Measurements from ENCODE around the gene KLHDC4. TPM values are rescaled to one million over a fixed set of nuclear protein-coding genes. Genes with fewer than 3 reads are reported as not detected.

KLHDC4 gene
- total RNA-seq, 3 donors from 2014 or later (not counting 1 experiment from before 2014, with no cell fraction given) = 210 to 311 (median 210) TPM

DNA sequence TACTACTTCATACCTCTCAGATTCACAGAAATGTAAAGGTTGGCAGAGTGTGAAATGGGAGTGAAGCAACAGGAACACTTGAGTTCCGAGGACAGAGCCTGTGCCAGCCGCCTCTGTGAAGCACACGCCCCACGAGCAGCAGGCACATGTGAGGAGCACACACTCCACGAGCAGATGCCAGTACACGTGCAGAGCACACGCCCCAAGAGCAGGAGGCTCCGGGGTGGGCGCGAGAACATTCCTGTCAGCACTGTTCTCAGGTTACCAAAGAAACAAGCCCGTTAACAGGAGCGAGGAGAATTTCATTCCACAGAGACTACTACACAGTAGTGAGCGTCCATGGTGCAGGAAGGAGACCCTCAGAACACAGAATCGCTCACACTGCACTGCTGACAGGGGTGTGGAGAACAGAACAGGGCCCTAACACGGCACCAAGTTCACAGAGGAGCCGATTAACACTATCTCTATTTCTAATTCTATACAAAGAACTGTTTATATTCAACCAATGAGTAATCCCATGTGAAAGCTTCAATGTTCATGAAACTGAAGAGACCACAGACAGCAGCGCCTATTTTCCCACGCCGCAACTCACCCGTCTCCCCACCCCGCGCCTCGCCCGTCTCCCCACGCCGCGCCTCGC is 40.1 kb downstream of the KLHDC4 start:
- no peaks in the 10 kb centered on the region for H3K9me3 Mint-ChIP-seq
- Histone ChIP-seq H3K27me3 (ENCODE audit: control insufficient read depth, insufficient read depth, low read length) (no peaks in the 10 kb centered on the region), H3K4me1 (ENCODE audit: control insufficient read depth, insufficient read depth, low read length) (peaks cover 46% of the 10 kb centered on the region), H3K4me3 (ENCODE audit: low read length) (no peak overlapping the region), H3K27ac (ENCODE audit: low read length) (peak overlapping the region; percentile 97), H3K36me3 (ENCODE audit: control insufficient read depth, insufficient read depth, low read length) (peaks cover 63% of the 10 kb centered on the region), H3K9me3 (ENCODE audit: control insufficient read depth, insufficient read depth, low read length) (no peaks in the 10 kb centered on the region)
- H3K27ac Mint-ChIP-seq = peak overlapping the region; percentile 97 to 99
- H3K4me3 Mint-ChIP-seq = peak overlapping the region; percentile 77
- no peaks in the 10 kb centered on the region for H3K27me3 Mint-ChIP-seq (ENCODE audit: low read depth in 2 of 2)
- peak; percentile 24 to 25 for DNase-seq
- intact Hi-C loops (cut with micrococcal nuclease) = loop anchor here (1.0 kb wide), 1 partner anchor 12 kb away; no protein-coding TSS in a partner anchor
- H3K4me1 Mint-ChIP-seq = peaks cover 57 to 58% of the 10 kb centered on the region in 2 donors
- peaks cover 20% of the 10 kb centered on the region for H3K36me3 Mint-ChIP-seq
- WGBS (ENCODE audit: insufficient coverage) = 68% methylated on average over 20 of the region's 28 CpGs
- TF ChIP-seq, protein P1, sequence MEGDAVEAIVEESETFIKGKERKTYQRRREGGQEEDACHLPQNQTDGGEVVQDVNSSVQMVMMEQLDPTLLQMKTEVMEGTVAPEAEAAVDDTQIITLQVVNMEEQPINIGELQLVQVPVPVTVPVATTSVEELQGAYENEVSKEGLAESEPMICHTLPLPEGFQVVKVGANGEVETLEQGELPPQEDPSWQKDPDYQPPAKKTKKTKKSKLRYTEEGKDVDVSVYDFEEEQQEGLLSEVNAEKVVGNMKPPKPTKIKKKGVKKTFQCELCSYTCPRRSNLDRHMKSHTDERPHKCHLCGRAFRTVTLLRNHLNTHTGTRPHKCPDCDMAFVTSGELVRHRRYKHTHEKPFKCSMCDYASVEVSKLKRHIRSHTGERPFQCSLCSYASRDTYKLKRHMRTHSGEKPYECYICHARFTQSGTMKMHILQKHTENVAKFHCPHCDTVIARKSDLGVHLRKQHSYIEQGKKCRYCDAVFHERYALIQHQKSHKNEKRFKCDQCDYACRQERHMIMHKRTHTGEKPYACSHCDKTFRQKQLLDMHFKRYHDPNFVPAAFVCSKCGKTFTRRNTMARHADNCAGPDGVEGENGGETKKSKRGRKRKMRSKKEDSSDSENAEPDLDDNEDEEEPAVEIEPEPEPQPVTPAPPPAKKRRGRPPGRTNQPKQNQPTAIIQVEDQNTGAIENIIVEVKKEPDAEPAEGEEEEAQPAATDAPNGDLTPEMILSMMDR (IDR thresholded peaks at IDR 0.05) = no peak
- ATAC-seq = peak; percentile 10 to 30 (median 21)

DNA sequence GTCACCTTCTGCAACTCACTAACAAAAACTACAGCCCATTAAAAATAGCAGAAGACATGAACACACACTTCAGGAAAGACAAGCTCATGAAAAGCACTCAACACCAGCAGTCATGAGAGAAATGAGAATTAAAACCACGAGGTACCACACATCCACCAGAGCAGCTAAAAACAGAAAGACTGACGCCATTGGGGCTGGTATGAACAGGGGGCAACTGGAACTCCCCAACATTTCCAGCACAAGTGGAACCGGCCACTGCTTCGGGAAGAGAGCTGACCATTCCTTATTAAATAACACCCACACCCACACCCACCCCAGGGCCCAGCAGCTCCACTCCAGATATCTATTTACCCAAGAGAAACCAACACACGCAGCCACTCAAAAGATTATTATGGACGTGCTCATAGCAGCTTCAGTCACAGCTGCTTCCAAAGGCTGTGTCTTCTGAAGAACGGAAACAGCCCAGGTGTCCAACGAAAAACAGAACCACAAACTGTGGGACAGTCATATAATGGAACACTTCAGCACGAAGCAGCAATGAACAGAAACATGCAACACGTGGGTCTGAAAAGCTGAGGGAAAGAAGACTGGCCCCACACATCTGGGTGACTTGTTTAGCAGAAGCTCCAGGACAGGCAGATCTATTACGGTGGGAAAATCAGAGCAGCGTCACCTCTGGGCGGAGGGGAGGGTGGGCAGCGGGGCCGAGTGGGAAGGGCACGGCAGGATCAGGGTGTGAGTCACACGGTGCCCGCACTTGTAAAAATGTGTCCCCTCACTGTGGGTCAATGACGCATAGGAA is 41.1 kb downstream of the KLHDC4 start:
- peak; percentile 78 to 87 (median 84) for ATAC-seq
- Histone ChIP-seq H3K27me3 (ENCODE audit: control insufficient read depth, insufficient read depth, low read length) (no peaks in the 10 kb centered on the region), H3K4me1 (ENCODE audit: control insufficient read depth, insufficient read depth, low read length) (peaks cover 52% of the 10 kb centered on the region), H3K36me3 (ENCODE audit: control insufficient read depth, insufficient read depth, low read length) (peaks cover 62% of the 10 kb centered on the region), H3K9me3 (ENCODE audit: control insufficient read depth, insufficient read depth, low read length) (no peaks in the 10 kb centered on the region), H3K4me3 (ENCODE audit: low read length) (no peak overlapping the region), H3K27ac (ENCODE audit: low read length) (peak overlapping the region; percentile 97)
- intact Hi-C loops (cut with micrococcal nuclease) = loop anchor here (1.0 kb wide), 2 partner anchors 11 to 41 kb away; partner anchors contain the start of gene KLHDC4
- no peaks in the 10 kb centered on the region for H3K9me3 Mint-ChIP-seq
- peaks cover 61 to 63% of the 10 kb centered on the region in 2 donors for H3K4me1 Mint-ChIP-seq
- DNase-seq = peak; percentile 70 to 75
- peaks cover 20% of the 10 kb centered on the region for H3K36me3 Mint-ChIP-seq
- TF ChIP-seq, protein P1 (IDR thresholded peaks at IDR 0.05) = no peak
- H3K4me3 Mint-ChIP-seq = peak overlapping the region; percentile 77
- 51% methylated on average over 19 of the region's 19 CpGs for WGBS (ENCODE audit: insufficient coverage)
- no peaks in the 10 kb centered on the region for H3K27me3 Mint-ChIP-seq (ENCODE audit: low read depth in 2 of 2)
- H3K27ac Mint-ChIP-seq = peak overlapping the region; percentile 97 to 99

DNA sequence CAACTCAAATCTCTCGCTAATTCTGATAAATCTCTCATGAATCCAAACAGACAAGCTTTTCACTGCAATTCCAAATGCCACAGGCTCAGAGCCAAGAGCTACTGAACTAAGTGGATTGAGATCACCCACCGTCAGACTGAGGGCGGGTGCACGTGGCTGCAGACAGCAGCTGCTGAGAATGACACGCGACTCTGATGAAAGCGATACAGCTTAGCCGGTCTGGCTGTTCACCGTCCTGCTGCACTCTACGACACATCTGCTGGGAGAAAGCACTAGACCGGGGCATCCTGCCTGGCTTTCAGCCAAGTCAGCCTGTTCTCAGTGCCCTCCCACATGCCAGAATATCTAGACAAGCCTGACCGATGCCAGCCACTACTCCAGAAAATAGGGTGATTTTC is 42.6 kb downstream of the KLHDC4 start:
- WGBS (ENCODE audit: insufficient coverage) = 37% methylated on average over 12 of the region's 12 CpGs
- TF ChIP-seq, protein P1 (IDR thresholded peaks at IDR 0.05) = no peak
- H3K27ac ChIP-seq (ENCODE audit: low read length) = peak overlapping the region; percentile 97
- intact Hi-C loops (cut with micrococcal nuclease) = no loop called here
- H3K36me3 ChIP-seq (ENCODE audit: control insufficient read depth, insufficient read depth, low read length) = peaks cover 51% of the 10 kb centered on the region
- DNase-seq (peak; percentile 44 to 50), ATAC-seq (peak; percentile 30 to 58 (median 56))
- peaks cover 52% of the 10 kb centered on the region for H3K4me1 ChIP-seq (ENCODE audit: control insufficient read depth, insufficient read depth, low read length)
- Mint-ChIP-seq H3K36me3 (peaks cover 19% of the 10 kb centered on the region), H3K4me3 (peak overlapping the region; percentile 77), H3K27me3 (ENCODE audit: low read depth in 2 of 2) (no peaks in the 10 kb centered on the region), H3K4me1 (peaks cover 58 to 66% of the 10 kb centered on the region in 2 donors), H3K9me3 (no peaks in the 10 kb centered on the region), H3K27ac (peak overlapping the region; percentile 97 to 99)
- H3K9me3 ChIP-seq (ENCODE audit: control insufficient read depth, insufficient read depth, low read length) = no peaks in the 10 kb centered on the region
- H3K4me3 ChIP-seq (ENCODE audit: low read length) = no peak overlapping the region
- no peaks in the 10 kb centered on the region for H3K27me3 ChIP-seq (ENCODE audit: control insufficient read depth, insufficient read depth, low read length)

Data from natural killer cell (primary cell).